ENCODE measurements around the gene HELZ2. TPM values are rescaled to one million over a fixed set of nuclear protein-coding genes. Genes with fewer than 3 reads are reported as not detected.

HELZ2 gene
- total and polyA plus RNA-seq, 2 of the 4 experiments (the other 2 are of a cell fraction), result 4.7 to 10.6 TPM

GRCh38 chr20:63617876-63618265 is 43.8 kb upstream of the HELZ2 start:
- POLR2A ChIA-PET (ENCODE audit: unreplicated experiment), result no interaction called here
- Histone ChIP-seq H3K4me3 (ENCODE audit: insufficient read depth, low read depth, low read length) (no peak overlapping the region), H2AK9ac (replicated peaks; ENCODE audit: low read depth, low read length, poor library complexity) (no peak overlapping the region), H2BK20ac (ENCODE audit: low read depth, low read length) (no peak overlapping the region), H3K36me3 (ENCODE audit: control insufficient read depth, insufficient read depth, low read length) (peaks cover 34% of the 10 kb centered on the region), H4K8ac (ENCODE audit: low read depth in 2 of 2, low read length in 2 of 2) (no peak overlapping the region), H2BK120ac (ENCODE audit: low read depth, low read length) (no peak overlapping the region), H3K4me1 (ENCODE audit: control insufficient read depth, insufficient read depth, low read length) (no peaks in the 10 kb centered on the region), H3K4me2 (ENCODE audit: low read depth, low read length) (no peak overlapping the region), H3K23ac (ENCODE audit: low read depth, low read length) (no peak overlapping the region), H3K27me3 (ENCODE audit: control insufficient read depth, insufficient read depth, low read length) (no peaks in the 10 kb centered on the region), H3K9me3 (ENCODE audit: control insufficient read depth, insufficient read depth, low read length) (no peaks in the 10 kb centered on the region), H4K5ac (ENCODE audit: low read depth, low read length) (no peak overlapping the region), H2AK5ac (ENCODE audit: low read depth, low read length) (no peak overlapping the region), H2BK5ac (ENCODE audit: low read depth, low read length, poor library complexity, severe bottlenecking) (no peak overlapping the region), H4K20me1 (ENCODE audit: insufficient read depth, low read length) (peaks cover 22% of the 10 kb centered on the region), H2AFZ (replicated peaks; ENCODE audit: low read length, poor library complexity) (no peak overlapping the region), H3K14ac (replicated peaks; ENCODE audit: low read depth, low read length) (no peak overlapping the region), H3K9me1 (ENCODE audit: insufficient read depth, low read length) (peaks cover 3% of the 10 kb centered on the region; the same call in 1 of the 2 replicates), H3K27ac (ENCODE audit: insufficient read depth, low read length) (no peak overlapping the region), H3K9ac (ENCODE audit: low read depth, low read length) (no peak overlapping the region), H2BK15ac (ENCODE audit: low read depth, low read length) (no peak overlapping the region), H3K18ac (ENCODE audit: low read depth, low read length) (no peak overlapping the region), H4K91ac (ENCODE audit: insufficient read depth, low read depth, low read length) (no peak overlapping the region), H3K4ac (ENCODE audit: low read depth, low read length) (no peak overlapping the region), H3K56ac (ENCODE audit: extremely low read depth, insufficient read depth, low read length) (no peak overlapping the region), H3K79me1 (ENCODE audit: low read depth in 1 of 2, low read length in 2 of 2) (peaks cover 29 to 78% of the 10 kb centered on the region in 2 experiments)
- TF ChIP-seq RCOR1 (IDR thresholded peaks at IDR 0.05; ENCODE audit: insufficient replicate concordance, low read length) (no peak), CHD1 (IDR thresholded peaks at IDR 0.05; ENCODE audit: low read depth, low read length) (no peak)
- dilution Hi-C loops (cut with HindIII; ENCODE audit: low sequenced_read_pairs, unreplicated experiment), result no loop called here
- in situ Hi-C loops (cut with MboI; ENCODE audit: low sequenced_read_pairs), result no loop called here
- CTCF ChIA-PET, result no interaction called here
- no TSS peak for BruUV-seq (replicated peaks)
- intact Hi-C loops (cut with micrococcal nuclease), result no loop called here
- ATAC-seq (ENCODE audit: low read depth) (no peak), DNase-seq (no peak)
- WGBS, 2 experiments (ENCODE audit: extremely low coverage in 2 of 2, insufficient read length in 1 of 2), result 100% methylated on average over 2 of the region's 8 CpGs; no CpG with 5 or more reads in 1 of the 2 experiments
